DOHH2 (cell line): ENCODE results near the gene ABCA4.

ENCODE experiments used
- H3F3A ChIP-seq: fragments of 200-600 bp; sonication (generic), shearing (Covaris generic); 2 replicates; pipeline ENCODE4 v1.6.0; 2016; ENCODE audit warnings: antibody characterized with exemption, mild to moderate bottlenecking; ENCODE audit not compliant: control insufficient read depth, insufficient read depth
- H3K27ac ChIP-seq: fragments of 200-600 bp; sonication (generic); 2 replicates; pipeline ENCODE4 v1.5.1; 2014; ENCODE audit warnings: low read depth, mild to moderate bottlenecking, low read length, moderate library complexity
- H3K27me3 ChIP-seq: fragments of 200-600 bp; sonication (generic); 2 replicates; pipeline ENCODE4 v1.6.1; 2014; ENCODE audit warnings: mild to moderate bottlenecking, low read length, mixed read lengths; ENCODE audit not compliant: control insufficient read depth
- H3K36me3 ChIP-seq: fragments of 200-600 bp; sonication (generic); 2 replicates; pipeline ENCODE4 v1.6.1; 2014; ENCODE audit warnings: mild to moderate bottlenecking, low read length, moderate library complexity, mixed read lengths; ENCODE audit not compliant: control insufficient read depth
- H3K4me1 ChIP-seq: fragments of 200-600 bp; sonication (generic); 2 replicates; pipeline ENCODE4 v1.6.1; 2014; ENCODE audit warnings: mild to moderate bottlenecking, low read length, mixed read lengths; ENCODE audit not compliant: control insufficient read depth
- H3K4me2 ChIP-seq: fragments of 200-600 bp; sonication (generic); 2 replicates; pipeline ENCODE4 v1.6.0; 2014; ENCODE audit warnings: mild to moderate bottlenecking, low read length, moderate library complexity
- H3K4me3 ChIP-seq: fragments of 200-600 bp; sonication (generic); 2 replicates; pipeline ENCODE4 v1.5.1; 2014; ENCODE audit warnings: mild to moderate bottlenecking, low read length, mixed read lengths
- H3K79me2 ChIP-seq: fragments of 200-600 bp; sonication (generic); 2 replicates; pipeline ENCODE4 v1.6.1; 2014; ENCODE audit warnings: mild to moderate bottlenecking, low read length, mixed read lengths; ENCODE audit not compliant: control insufficient read depth
- H3K9me2 ChIP-seq: fragments of 200-600 bp; sonication (generic); replicated peaks from 2 replicates; pipeline ENCODE4 v1.6.1; 2014; ENCODE audit warnings: mild to moderate bottlenecking, low read length, mixed read lengths; ENCODE audit not compliant: control insufficient read depth
- H3K9me3 ChIP-seq: fragments of 200-600 bp; sonication (generic); 2 replicates; pipeline ENCODE4 v1.6.1; 2014; ENCODE audit warnings: antibody characterized with exemption, low read length, mixed read lengths; ENCODE audit not compliant: control insufficient read depth, insufficient read depth
- H4K20me1 ChIP-seq: fragments of 200-600 bp; sonication (generic); 2 replicates; pipeline ENCODE4 v1.6.0; 2014; ENCODE audit warnings: low read depth, mild to moderate bottlenecking, antibody characterized with exemption, low read length, moderate library complexity; ENCODE audit not compliant: control insufficient read depth, insufficient read depth
- EZH2phosphoT487 ChIP-seq: fragments of 200-600 bp; sonication (generic); IDR thresholded peaks from 2 replicates; pipeline ENCODE4 v1.6.1; 2017; ENCODE audit warnings: borderline replicate concordance, mild to moderate bottlenecking, antibody characterized with exemption, low read length, moderate library complexity, mixed read lengths
- TF ChIP-seq, protein P1 (sequence below): fragments of 200-600 bp; sonication (generic); IDR thresholded peaks from one replicate; pipeline ENCODE4 v1.5.1; 2014; ENCODE audit warnings: antibody characterized with exemption, mild to moderate bottlenecking, low read depth, low read length; ENCODE audit not compliant: poor library complexity, severe bottlenecking

ABCA4 gene

GRCh38 chr1:94004924-94005323 lies 116.0 kb downstream of the ABCA4 start:
- no peaks in the 10 kb centered on the region for H4K20me1 ChIP-seq
- no peak overlapping the region for H3K4me2 ChIP-seq
- no peaks in the 10 kb centered on the region for H3F3A ChIP-seq
- TF ChIP-seq, protein P1, sequence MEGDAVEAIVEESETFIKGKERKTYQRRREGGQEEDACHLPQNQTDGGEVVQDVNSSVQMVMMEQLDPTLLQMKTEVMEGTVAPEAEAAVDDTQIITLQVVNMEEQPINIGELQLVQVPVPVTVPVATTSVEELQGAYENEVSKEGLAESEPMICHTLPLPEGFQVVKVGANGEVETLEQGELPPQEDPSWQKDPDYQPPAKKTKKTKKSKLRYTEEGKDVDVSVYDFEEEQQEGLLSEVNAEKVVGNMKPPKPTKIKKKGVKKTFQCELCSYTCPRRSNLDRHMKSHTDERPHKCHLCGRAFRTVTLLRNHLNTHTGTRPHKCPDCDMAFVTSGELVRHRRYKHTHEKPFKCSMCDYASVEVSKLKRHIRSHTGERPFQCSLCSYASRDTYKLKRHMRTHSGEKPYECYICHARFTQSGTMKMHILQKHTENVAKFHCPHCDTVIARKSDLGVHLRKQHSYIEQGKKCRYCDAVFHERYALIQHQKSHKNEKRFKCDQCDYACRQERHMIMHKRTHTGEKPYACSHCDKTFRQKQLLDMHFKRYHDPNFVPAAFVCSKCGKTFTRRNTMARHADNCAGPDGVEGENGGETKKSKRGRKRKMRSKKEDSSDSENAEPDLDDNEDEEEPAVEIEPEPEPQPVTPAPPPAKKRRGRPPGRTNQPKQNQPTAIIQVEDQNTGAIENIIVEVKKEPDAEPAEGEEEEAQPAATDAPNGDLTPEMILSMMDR, result no peak
- TF ChIP-seq EZH2phosphoT487, result no peak
- H3K4me3 ChIP-seq, result no peak overlapping the region
- no peaks in the 10 kb centered on the region for H3K9me3 ChIP-seq
- no peaks in the 10 kb centered on the region for H3K79me2 ChIP-seq
- no peaks in the 10 kb centered on the region for H3K36me3 ChIP-seq
- no peak overlapping the region for H3K27ac ChIP-seq
- no peaks in the 10 kb centered on the region for H3K9me2 ChIP-seq
- H3K27me3 ChIP-seq, result 0 out of 2 replicates have a peak, but pooled peaks cover 2% of the 10 kb centered on the region
- no peaks in the 10 kb centered on the region for H3K4me1 ChIP-seq

GRCh38 chr1:94002046-94002787 lies 118.7 kb downstream of the ABCA4 start:
- no peaks in the 10 kb centered on the region for H3K36me3 ChIP-seq
- no peaks in the 10 kb centered on the region for H3F3A ChIP-seq
- H3K79me2 ChIP-seq, result no peaks in the 10 kb centered on the region
- 0 out of 2 replicates have a peak, but pooled peaks cover 2% of the 10 kb centered on the region for H3K27me3 ChIP-seq
- H3K4me1 ChIP-seq, result no peaks in the 10 kb centered on the region
- H3K4me2 ChIP-seq, result no peak overlapping the region
- H3K27ac ChIP-seq, result no peak overlapping the region
- TF ChIP-seq, protein P1, result no peak
- no peak for TF ChIP-seq EZH2phosphoT487
- H3K4me3 ChIP-seq, result no peak overlapping the region
- H4K20me1 ChIP-seq, result no peaks in the 10 kb centered on the region
- H3K9me3 ChIP-seq, result no peaks in the 10 kb centered on the region
- H3K9me2 ChIP-seq, result no peaks in the 10 kb centered on the region

DNA sequence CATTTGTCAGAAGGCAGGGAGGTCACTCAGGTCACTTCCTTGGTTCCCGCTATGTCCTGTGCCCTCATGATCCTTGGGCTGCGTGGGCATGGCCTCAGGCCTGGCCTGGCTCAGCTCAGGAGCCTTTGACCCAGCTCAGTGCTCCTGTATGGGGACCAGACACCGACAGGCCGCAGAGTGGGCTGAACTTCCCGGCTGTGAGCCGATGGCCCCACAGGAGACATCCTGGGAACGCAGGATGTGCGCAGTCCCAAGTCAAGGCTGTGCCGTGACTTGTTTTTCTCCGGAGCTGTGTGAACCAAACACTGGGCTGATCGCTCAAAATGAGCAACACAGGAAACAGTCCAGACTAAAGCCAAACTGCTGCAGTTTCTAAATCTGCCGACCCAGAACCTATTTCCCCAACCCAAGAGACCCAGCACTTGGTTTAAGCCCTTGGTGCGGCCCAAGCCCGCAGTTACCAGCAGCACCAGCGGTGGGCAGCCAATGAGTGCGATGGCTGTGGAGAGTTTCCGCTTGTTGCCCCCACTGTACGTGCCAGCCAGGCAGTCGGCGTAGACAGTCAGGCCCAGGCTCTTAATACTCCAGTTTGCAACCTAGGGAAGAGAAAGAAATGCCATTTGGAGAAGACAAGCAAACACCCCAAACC lies 119.4 kb downstream of the ABCA4 start:
- Histone ChIP-seq H3K4me1 (no peaks in the 10 kb centered on the region), H3K79me2 (no peaks in the 10 kb centered on the region), H3K27ac (no peak overlapping the region), H4K20me1 (no peaks in the 10 kb centered on the region), H3K4me2 (no peak overlapping the region), H3K9me2 (no peaks in the 10 kb centered on the region), H3K27me3 (0 out of 2 replicates have a peak, but pooled peaks cover 2% of the 10 kb centered on the region), H3F3A (no peaks in the 10 kb centered on the region), H3K4me3 (no peak overlapping the region), H3K36me3 (no peaks in the 10 kb centered on the region), H3K9me3 (no peaks in the 10 kb centered on the region)
- TF ChIP-seq, protein P1, result no peak
